T-helper 9 cell (primary cell): ENCODE data around the gene ZNF786.
"Not testable (repeated sequence)": the region's sequence is repeated elsewhere in the genome, so short reads cannot be mapped to it uniquely, and the experiment has no call there.

Source experiments
- DNase-seq: peaks from one replicate; pipeline ENCODE4 v3.0.0-alpha.2; 2020
- total RNA-seq, 2 donors: gene quantifications; one replicate each; lab custom pipeline; 2026; lab: John Stamatoyannopoulos, UW

ZNF786 gene
- total RNA-seq, result 7.0 to 21.3 reads per million in 2 donors

GRCh38 chr7:149090397-149091195 is at the start of gene ZNF786:
Gene ZNF786 (minus strand): TSS chr7:149090718. CDS start chr7:149090640, 78 bp downstream.
- DNase-seq, result peak; percentile 89

- DNase-seq, result no peak
Observed at GRCh38 chr7:149136118-149136517, 45.6 kb upstream of the ZNF786 start.

- no peak for DNase-seq
Observed at GRCh38 chr7:149133028-149133710, 42.7 kb upstream of the ZNF786 start.

GRCh38 chr7:149130572-149131198 is 40.2 kb upstream of the ZNF786 start:
- DNase-seq, result no peak

- peak; percentile 37 for DNase-seq
Observed at GRCh38 chr7:149126662-149127266, 36.2 kb upstream of the ZNF786 start.

GRCh38 chr7:149125863-149126661 is 35.5 kb upstream of the ZNF786 start, which contains the start of gene ZNF425:
Gene ZNF425 (minus strand): TSS chr7:149126324. CDS start chr7:149126213, 111 bp downstream.
- peak; percentile 95 for DNase-seq

GRCh38 chr7:149125189-149125862 is 34.8 kb upstream of the ZNF786 start:
- DNase-seq, result no peak

GRCh38 chr7:149109969-149110368 is 19.5 kb upstream of the ZNF786 start:
- DNase-seq, result no peak

- DNase-seq, result no peak
Observed at GRCh38 chr7:149104749-149105148, 14.2 kb upstream of the ZNF786 start.

GRCh38 chr7:149104214-149104613 is 13.7 kb upstream of the ZNF786 start:
- DNase-seq, result no peak

- no peak for DNase-seq
Observed at GRCh38 chr7:149103424-149103823, 12.9 kb upstream of the ZNF786 start.

GRCh38 chr7:149102666-149103065 is 12.1 kb upstream of the ZNF786 start:
- DNase-seq, result no peak

GRCh38 chr7:149100821-149101220 is 10.3 kb upstream of the ZNF786 start:
- DNase-seq, result no peak

GRCh38 chr7:149099058-149099457 is 8.5 kb upstream of the ZNF786 start:
- no peak for DNase-seq

- no peak for DNase-seq
Observed at GRCh38 chr7:149097088-149097487, 6.6 kb upstream of the ZNF786 start.

- no peak for DNase-seq
Observed at GRCh38 chr7:149093228-149093627, 2.7 kb upstream of the ZNF786 start.

- not testable (repeated sequence) for DNase-seq
Observed at GRCh38 chr7:149092244-149092643, 1.7 kb upstream of the ZNF786 start.

- no peak for DNase-seq
Observed at GRCh38 chr7:149087376-149087775, 3.1 kb downstream of the ZNF786 start.

- DNase-seq, result no peak
Observed at GRCh38 chr7:149085866-149086265, 4.7 kb downstream of the ZNF786 start.

GRCh38 chr7:149084407-149084806 is 6.1 kb downstream of the ZNF786 start:
- no peak for DNase-seq

GRCh38 chr7:149081914-149082313 is 8.6 kb downstream of the ZNF786 start:
- DNase-seq, result no peak

- no peak for DNase-seq
Observed at GRCh38 chr7:149077594-149077993, 12.9 kb downstream of the ZNF786 start.
